C4-2B (cell line): ENCODE measurements around the gene SEC24D.
"Not testable (repeated sequence)": the region's sequence is repeated elsewhere in the genome, so short reads cannot be mapped to it uniquely, and the experiment has no call there.

Source experiments
- H3K27ac ChIP-seq: fragments of 450-650 bp; 2 replicates; pipeline ENCODE4 v1.5.1; 2017
- ZFX ChIP-seq: fragments of 450-650 bp; IDR thresholded peaks from 2 replicates; pipeline ENCODE4 v1.6.1; 2017
- TF ChIP-seq, protein P1 (sequence below): fragments of 450-650 bp; conservative IDR thresholded peaks from 2 replicates; pipeline ENCODE4 v1.5.1; 2017; ENCODE audit warnings: mild to moderate bottlenecking

The SEC24D gene

DNA sequence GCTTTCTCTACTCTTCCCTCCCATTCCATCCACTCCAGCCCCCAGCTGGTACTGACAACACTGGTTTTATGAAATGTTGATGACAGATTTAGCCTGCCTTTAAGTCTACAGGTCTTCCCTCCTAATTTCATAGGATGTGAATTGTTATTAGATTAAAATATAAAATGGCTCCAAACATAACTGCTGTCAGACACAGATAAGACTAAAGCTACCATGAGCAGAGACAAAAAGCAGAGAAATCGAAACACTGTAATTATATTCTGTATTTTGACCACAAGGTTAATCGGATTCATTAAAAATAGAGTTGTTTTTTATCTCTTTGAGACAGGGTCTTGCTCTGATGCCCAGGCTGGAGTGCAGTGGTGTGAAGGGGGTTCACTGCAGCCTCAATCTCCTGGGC, 28.3 kb downstream of the SEC24D start:
- no peak overlapping the region for H3K27ac ChIP-seq
- TF ChIP-seq ZFX, result no peak
- TF ChIP-seq, protein P1, sequence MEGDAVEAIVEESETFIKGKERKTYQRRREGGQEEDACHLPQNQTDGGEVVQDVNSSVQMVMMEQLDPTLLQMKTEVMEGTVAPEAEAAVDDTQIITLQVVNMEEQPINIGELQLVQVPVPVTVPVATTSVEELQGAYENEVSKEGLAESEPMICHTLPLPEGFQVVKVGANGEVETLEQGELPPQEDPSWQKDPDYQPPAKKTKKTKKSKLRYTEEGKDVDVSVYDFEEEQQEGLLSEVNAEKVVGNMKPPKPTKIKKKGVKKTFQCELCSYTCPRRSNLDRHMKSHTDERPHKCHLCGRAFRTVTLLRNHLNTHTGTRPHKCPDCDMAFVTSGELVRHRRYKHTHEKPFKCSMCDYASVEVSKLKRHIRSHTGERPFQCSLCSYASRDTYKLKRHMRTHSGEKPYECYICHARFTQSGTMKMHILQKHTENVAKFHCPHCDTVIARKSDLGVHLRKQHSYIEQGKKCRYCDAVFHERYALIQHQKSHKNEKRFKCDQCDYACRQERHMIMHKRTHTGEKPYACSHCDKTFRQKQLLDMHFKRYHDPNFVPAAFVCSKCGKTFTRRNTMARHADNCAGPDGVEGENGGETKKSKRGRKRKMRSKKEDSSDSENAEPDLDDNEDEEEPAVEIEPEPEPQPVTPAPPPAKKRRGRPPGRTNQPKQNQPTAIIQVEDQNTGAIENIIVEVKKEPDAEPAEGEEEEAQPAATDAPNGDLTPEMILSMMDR, result no peak

DNA sequence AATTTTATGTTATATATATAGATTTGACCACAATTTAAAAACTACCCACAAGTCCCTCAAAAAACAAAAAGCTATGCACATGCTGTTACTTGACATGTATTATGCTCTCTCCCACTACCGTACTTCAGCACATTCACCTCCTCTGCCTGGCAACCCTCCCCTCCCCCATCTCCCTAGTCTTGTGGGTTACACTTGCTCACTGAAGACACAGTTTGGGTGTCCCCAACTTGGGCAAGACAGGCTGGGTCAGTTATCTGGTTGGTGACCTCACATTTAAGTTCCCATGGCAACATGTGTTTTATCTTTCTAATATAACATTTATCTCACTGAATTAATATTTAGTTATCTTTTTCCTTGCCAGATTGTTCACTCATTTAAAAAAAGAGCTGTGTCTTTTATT, 32.7 kb downstream of the SEC24D start:
- TF ChIP-seq ZFX, result no peak
- TF ChIP-seq, protein P1, result no peak

DNA sequence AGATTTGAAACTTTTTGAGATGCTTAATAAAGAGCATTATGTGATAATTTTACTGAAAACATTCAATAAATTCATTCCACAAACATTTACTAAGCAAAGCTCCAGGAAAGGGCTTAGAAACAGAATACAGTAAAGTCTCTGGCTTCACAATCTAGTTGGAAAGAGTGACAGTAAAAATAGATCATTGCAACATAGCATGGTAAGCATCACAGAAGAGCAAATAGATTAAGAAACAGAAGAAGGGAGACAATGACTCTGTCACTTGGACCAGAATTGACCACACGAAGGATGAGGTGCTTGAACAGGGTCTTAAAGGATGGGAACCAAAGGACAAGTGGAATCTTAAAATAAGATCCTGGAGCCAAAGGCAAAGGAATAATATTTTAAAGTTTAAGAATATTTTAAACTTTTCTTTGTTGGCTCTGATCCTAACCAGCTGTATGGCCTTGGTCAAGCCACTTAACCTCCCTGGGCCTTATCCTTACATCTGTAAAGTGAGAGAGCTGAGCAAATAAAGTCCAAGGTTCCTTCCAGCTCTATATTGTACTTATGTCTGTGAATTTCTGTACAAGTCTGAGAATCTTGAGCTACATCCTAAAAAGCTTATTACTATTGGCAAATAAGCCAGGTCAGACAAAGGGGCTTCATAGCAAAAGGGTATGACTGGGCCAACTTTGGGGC, 33.9 kb downstream of the SEC24D start:
- H3K27ac ChIP-seq, result no peak overlapping the region
- TF ChIP-seq, protein P1, result no peak
- TF ChIP-seq ZFX, result no peak

More for the DNA sequence above, 32.7 kb downstream of the SEC24D start:
- H3K27ac ChIP-seq, result no peak overlapping the region

DNA sequence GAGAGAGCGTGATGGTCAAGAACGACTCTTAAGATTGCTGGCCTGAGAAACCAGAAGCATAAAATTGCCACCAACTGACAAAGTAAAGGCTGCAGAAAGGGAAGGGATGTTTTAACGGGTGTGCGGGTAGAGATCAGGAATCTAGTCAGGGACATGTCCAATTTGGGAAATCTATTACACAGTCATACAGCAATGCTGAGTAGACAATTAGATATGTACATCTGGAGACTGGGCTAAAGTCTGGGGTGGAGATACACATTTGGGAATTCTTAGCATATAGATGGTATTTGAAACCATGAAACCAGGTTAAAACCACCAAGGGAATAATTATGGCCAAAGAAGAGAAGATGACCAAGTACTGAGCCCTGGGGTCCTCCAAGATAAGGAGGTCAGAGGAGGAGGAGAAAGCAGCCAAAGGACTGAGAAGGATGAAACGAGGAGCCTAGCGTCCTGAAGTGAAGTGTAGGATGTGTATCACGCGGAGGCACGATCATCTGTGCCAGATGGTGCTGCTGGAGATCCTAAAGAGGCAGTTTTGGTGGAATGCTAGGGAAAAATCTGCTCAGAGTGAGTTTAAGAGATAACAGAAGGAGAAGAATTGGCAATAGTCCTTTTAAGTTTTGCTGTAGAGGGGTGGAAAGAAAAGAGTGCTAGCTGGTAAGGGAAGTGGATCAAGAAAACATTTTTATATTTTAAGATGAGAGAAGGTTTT, 36.5 kb downstream of the SEC24D start:
- no peak overlapping the region for H3K27ac ChIP-seq
- no peak for TF ChIP-seq ZFX
- TF ChIP-seq, protein P1, result no peak

DNA sequence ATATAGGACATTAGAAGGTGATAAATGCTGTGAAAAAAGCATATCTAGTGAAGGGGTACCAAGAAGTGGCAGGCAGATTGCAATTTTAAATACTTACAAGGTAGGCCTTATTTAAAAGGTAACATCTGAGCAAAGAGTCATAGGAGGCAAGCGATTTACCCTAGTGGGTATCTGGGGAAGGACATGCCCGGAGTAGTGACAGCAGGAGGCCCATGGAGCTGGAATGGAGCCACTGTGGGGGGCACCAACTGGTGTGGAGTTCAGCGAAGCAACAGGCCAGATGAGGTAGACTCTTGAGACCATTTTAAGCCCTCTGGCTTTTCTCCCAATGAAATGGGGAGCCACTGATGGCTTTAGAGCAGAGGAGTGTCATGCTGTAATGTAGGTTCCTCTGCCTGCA, 37.3 kb downstream of the SEC24D start:
- H3K27ac ChIP-seq, result no peak overlapping the region
- TF ChIP-seq, protein P1, result no peak; the same call in 1 of the 2 replicates
- TF ChIP-seq ZFX, result no peak

DNA sequence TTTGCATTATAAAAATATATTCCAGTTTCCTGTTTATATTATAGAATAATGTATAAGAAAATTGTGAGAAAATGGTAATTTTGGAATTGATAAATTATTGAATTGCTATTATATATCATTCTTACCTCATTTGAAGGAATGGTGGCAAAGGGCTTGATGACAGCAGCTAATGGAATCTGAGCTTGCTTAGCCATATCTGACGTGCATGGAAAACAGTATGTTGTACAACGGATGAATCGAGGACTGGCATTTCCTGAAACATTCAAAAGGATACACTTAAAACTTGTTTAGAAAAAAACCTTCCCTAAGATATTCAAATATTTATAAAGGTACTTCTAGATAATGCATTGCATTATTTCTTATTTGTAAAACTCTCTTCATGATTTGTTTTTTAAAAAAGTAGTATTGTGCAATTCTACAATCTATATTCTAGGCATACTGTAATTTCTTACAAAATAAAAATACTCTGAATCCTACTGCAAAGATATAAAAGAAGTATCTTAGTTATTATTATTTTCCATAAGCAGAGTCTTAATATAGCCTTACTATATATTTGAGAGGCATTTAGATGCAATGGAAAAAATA, 38.3 kb downstream of the SEC24D start:
- TF ChIP-seq, protein P1, result no peak
- no peak for TF ChIP-seq ZFX
- no peak overlapping the region for H3K27ac ChIP-seq

DNA sequence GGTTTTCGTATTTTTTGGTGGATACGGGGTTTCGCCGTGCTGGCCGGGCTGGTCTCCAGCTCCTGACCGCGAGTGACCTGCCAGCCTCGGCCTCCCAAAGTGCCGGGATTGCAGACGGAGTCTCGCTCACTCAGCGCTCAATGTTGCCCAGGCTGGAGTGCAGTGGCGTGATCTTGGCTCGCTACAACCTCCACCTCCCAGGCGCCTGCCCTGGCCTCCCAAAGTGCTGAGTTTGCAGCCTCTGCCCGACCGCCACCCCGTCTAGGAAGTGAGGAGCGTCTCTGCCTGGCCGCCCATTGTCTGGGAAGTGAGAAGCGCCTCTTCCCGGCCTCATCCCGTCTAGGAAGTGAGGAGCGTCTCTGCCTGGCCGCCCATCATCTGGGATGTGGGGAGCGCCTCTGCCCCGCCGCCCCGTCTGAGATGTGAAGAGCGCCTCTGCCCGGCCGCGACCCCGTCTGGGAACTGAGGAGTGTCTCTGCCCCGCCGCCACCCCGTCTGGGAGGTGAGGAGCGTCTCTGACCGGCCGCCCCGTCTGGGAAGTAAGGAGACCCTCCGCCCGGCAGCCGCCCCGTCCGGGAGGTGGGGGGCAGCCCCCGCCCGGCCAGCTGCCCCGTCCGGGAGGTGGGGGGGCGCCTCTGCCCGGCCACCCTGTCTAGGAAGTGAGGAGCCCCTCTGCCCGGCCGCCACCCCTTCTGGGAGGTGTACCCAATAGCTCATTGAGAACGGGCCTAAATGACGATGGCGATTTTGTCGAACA, 44.1 kb downstream of the SEC24D start:
- H3K27ac ChIP-seq, result not testable (repeated sequence)
